Activated gamma-delta T cell (primary cell): ENCODE data around the gene SINHCAF.
"Not testable (repeated sequence)": the region's sequence is repeated elsewhere in the genome, so short reads cannot be mapped to it uniquely, and the experiment has no call there.

Experiments used
- DNase-seq: peaks from one replicate; lab custom pipeline; 2025; lab: John Stamatoyannopoulos, UW

Gene SINHCAF

DNA sequence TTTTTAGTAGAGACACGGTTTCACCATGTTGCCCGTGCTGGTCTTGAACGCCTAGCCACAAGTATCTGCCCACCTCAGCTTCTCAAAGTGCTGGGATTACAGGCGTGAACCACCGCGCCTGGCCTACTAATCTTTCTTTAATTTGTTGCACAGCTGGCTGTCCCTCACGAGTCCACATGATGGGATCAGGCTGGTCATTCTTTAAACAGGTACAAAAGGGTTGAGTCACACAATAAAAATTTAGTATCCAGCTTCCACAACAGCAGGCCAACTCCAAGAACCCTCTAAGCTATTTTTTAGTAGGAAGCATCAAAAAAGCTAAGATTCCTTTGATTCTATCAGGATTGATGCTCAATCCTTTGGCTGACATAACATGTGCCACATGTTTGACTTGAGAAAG is 17.8 kb downstream of the SINHCAF start:
- DNase-seq: no peak

DNA sequence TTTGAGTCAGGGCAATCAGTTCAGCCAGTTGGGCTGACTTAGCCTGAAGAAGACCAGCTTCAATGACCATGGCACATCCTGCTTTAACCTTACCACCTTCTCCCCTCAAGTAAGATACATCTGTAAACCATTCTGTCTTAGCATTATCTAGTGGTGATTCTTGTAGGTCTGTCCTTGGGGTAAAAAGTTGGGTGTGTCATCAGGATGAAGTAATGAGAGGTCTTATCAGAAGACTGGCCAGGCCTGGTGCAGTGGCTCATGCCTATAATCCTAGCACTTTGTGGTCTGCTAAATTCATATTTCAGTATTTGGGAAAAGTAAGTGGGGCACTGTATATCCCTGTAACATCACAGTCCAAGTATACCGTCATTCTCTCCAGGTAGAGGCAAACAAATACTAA is 19.1 kb downstream of the SINHCAF start:
- DNase-seq: no peak

DNA sequence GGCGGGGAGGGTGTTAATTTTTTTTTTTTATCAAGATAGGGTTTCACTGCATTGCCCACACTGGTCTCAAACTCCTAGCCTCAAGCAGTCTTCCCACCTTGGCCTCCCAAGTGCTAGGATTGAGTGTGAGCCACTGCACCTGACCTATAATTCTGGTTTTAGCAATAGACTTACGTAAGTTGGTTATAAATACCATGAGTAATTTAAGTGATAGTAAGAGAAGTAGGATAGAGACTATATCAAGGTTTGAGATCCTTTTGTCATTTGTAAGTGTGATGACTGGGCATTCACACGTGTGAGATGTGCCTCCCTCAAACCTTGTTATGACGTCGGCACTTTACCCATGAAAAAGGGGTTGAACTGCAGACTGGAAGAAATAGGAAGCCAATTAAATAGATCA is 22.5 kb downstream of the SINHCAF start:
- DNase-seq: no peak

DNA sequence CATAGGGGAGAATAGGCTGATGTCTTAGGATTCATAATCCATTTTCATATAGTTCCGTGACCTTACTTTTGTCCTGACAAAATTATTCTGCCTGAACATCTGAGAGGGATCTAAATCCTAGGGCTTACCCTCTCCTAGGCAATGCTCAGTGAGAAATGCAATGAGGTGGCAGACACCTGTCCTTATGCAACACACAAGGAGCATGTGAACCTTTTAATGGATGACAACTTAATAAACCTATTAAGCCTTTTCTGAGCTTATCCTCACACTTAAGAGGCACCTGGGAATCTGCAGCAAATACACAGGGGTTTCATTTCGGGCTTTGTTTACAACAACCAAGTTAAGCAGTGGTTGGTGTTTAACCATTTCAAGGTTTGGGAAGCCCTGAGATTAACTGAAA is 24.6 kb downstream of the SINHCAF start:
- no peak for DNase-seq

DNA sequence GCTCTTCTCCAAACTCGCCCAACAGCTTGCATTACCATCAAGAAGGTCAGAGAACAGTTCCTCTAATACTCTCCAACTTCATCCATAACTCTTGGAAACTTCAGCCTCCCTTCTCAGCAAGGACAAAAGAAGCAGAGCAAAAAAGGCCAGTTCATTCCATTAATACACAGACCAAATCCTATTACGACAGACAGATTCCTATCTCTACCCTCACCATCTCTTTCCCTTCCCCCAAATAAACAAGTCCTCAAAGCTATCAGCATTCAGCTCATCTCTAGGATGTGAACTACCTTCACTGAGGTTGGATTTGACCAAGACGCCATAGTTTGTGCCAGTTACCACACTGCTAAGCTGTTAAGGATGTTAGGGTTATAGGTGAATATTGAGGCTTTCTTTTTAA is 25.2 kb downstream of the SINHCAF start:
- DNase-seq: no peak

DNA sequence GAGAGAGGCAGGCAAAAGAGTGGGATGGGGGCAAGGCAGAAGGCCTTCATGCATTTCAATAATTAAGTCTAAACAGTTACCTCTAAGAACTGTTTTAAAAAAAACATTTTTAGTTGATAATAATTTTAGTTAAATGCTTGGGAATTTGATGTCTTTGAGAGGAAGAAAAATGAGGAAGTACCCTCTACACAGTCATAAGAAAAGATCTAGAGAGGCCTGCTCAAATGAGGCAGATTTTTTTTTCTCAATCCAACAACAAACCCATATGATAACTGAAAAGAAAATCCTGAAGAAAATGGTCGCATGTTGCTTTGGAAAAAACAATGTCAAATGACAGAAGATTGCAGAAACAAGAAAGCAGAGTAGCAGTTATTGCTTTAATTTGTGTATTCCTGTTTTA is 25.6 kb downstream of the SINHCAF start:
- no peak for DNase-seq

DNA sequence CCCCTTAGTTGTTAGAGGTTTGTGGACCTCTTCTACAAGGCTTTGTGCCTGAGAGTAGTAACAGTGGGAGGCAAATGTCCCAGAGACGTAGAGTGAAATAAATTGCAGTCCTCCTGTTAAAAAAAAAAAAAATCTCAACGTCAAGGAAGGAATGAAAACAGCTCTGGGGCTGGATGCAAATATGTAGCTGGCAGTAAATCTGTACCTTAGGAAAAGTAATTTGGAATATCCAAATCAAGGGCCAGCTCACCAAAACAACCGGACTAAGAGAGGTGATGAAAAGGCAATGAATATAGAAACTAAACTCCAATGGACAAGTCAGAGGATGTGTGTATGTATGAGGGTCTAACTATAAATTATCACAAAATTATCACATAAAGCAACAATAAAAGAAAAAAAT is 27.0 kb downstream of the SINHCAF start:
- DNase-seq: no peak

DNA sequence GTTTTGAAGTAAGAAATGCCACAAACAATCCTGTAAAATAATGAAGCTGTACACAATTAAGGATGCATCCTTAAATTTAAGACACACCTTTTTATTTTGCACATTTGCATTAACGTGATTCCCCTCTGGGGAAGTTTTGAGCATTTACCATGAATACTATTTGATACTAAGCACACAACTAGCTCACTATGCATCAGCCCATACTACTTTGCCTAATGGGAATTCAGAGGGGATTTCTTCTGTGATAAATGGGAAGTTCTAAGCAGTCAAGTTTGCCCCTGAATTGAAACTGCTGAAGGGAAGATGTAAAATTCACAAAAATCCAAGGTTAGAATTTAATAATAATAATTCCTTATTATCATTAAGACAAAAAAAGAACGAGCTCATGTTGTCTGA is 27.4 kb downstream of the SINHCAF start:
- no peak for DNase-seq

DNA sequence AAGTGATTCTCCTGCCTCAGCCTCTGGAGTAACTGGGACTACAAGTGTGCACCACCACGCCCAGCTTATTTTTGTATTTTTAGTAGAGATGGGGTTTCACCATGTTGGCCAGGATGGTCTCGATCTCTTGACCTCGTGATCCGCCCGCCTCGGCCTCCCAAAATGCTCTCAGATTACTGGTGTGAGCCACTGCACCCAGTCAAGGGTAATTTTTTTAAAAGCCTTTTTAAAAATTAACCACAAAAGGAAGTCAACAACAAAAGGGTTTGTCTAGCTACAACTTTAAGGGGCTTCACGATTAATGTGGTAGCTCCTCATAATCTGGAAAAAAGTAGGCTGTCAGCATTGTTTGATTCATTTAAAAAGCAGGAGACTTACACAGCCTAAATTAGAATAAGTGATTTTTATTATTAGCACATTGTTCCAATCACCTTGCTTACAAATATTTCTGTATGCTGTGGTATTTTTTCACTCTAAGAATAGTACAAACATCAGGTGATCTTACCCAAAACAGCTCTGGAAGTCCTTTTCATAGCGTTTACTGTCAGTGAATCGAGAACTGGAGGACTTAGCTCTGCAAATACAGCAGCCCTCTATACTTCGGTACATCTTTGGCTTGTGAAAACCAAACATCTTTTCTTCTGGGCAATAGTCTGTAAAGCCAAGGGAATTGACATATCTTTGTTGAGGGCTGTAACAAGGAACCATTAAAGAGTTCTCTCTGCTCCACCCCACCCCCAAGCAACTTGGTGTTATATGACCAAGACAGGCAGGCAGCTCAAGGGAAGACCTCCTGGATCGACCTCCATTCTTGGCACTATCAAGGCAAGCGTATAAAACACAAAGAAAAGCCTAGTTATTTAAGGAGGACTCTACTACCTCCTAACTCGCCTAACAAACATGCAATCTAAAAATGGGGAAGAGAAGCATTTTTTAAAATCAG is 28.1 kb downstream of the SINHCAF start:
- DNase-seq: no peak

DNA sequence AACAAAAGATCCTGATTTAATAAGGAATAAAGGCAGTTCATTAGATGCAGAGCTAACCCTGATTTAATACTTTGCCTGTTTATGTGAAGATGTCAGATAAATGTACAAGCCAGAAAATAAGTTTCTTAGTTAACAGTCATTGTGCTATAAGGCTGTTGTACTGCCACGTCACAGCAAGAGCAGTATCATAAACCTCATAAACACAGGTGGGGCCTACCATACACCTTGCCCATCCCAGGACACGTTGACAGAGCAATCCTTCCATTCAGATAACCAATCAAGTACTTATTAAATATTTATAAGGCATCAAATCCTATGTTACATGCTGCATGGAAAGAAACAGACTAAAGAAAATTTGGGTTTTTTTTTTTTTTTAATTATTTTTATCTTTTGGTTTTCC is 36.5 kb downstream of the SINHCAF start:
- DNase-seq: no peak

DNA sequence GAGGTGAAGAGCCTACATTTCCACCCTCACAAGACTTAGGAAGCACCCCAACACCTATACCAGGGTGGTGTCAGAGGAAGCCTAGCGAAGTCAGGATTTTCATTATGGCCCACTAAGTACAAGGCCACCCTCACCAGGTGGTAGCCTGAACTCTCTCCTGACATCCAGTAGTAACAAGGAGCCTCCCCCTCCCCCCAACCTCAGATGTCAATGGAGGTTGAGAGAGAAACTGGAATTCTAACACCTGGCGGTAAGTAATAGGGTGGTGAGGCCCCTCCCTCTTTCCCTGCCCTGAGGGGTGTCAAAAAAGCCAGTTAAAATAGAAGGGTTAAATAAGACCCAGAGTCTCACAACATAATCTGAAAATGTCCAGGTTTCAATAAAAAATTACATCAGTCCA is 37.6 kb downstream of the SINHCAF start:
- no peak for DNase-seq

DNA sequence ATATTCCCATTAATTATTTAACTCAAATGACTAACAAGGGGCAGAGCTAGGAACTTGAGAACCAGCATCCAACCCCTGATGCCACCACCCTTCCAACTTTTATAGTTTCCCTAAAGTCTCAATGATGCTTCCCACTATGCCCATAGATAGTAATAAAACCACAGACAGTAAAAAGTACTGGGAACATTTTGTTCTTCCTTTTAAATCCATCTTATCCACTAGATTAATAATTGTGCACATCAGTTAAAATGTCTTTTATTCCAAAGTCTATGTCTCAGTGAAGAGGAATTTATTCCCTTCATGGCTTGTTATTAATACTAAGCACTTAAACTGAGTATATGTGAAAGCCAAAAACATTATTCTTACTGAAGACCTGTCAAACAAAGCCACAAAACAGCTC is 45.8 kb downstream of the SINHCAF start:
- no peak for DNase-seq

DNA sequence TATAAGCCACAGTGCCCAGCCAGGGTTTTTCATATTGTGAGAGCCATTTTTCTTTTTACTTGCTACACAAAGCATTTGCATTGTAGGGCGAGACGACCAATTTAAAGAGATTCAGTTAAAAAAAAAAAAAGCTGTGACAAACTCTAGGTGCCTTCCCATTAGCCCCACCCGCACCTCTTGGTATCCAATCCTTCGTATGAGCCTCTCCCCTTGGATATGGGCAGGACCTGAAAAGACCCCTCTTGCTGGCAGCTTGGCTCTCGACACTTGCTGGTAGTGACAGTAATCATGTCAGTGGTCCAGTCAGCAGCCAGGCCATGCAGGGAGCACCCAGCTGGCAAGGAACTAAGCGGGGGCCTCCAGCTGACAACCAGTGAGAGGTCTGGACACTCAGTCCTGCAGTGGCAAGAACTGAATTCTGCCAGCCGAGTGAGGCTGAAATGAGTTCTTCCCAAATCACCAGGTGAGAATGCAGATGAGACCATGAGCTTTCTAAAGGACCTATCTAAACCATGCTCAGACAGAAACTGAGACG is 46.5 kb downstream of the SINHCAF start:
- no peak for DNase-seq

DNA sequence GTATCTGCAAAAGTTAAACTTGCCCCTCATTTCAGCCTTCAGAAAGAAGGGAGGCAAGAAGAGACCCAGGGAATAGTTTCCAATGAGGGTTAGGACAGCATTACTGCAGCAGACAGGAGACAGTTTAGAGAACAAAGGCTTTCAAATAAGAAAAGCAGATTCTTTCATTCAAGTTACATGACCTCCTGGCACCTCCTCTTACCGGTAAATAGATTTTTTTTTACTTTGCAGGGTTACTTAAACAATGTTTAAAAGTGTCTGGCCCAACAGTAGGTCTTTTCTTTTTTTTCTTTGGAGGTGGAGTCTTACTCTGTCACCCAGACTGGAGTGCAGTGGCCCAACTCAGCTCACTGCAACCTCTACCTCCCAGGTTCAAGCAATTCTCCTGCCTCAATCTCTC is 47.1 kb downstream of the SINHCAF start:
- DNase-seq: no peak

DNA sequence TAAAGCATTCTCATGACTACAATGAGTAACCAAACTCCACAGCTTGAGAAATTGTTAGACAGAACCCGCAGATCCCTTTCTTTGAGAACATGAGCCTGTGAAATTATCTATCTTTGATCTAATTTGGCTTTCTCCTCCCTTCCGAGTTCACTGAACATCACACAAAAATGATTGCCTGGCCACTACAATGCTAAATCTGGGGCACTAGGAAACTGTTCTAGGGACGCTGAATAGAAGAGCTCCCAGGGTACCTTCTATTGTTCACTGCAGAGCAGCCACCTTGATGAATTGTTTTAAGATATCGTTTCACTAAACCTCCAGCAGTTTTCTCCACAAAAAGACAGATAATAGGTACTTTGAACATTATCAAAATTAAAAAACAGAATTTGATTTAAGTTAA is 47.5 kb downstream of the SINHCAF start:
- DNase-seq: no peak

DNA sequence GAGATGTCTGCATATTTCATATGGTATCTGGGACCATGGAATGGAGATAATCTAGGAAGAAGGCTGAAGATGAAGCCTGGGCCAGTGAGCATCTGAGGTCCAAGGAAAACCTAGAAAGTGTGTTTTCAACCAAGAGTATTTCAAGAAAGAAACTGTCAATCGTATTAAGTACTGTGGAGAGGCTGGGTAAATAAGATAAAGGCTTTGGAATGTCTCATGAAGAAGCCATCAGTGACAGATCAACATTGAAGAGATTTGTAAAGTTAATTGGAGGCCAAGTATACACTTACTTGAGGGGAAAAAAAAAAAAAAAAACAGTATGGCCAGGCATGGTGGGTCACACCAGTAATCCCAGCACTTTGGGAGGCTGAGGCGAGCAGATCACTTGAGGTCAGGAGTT is 48.9 kb downstream of the SINHCAF start:
- no peak for DNase-seq

DNA sequence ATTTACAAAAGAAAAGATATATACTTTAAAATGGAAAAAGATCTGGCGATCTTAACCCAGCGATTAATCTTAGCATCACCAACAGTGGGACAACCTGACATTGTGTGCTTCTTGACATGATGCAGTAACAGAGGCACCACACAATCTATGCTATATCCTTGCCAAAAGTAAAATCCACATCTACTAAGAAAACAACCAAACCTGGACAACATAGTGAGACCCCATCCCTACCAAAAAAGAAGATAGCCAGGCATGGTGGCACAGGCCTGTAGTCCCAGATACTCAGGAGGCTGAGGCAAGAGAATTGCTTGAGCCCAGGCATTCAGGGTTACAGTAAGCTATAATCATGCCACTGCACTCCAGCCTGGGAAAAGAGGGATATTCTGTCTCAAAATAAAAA is 50.5 kb downstream of the SINHCAF start:
- no peak for DNase-seq

DNA sequence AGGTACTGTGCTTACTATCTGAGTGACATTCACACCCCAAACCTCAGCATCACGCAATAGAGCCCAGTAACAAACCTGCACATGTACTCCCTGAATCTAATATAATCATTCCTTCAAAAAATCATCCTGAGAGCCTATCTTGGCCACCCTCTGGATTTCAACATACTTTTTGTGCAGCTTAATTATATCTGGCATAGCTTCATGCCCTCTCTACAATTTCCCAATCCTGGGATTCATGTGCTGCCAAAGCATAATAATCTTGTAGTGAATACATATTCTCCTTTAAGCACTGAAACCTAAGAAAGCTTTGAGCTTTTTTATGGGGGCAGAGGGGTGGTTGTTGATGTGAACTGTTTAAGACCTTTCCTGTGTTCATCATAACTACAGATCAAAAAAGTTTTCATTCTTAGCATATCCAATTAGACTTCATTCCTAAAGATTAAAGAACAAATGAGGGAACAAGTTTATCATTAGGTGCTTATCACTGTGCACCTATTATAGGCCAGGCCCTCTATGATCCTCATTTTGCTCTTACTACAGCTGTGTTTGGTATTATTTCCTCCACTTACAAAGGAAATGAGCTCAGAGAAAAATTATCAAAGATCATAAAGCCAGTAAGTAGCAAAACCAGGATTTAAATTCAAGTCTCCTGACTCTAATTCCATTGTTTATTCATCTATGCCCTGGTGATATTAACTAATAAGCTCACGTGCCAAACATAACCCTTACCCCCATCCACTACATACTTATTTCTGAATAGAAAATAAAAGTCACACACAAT is 51.2 kb downstream of the SINHCAF start:
- DNase-seq: no peak

DNA sequence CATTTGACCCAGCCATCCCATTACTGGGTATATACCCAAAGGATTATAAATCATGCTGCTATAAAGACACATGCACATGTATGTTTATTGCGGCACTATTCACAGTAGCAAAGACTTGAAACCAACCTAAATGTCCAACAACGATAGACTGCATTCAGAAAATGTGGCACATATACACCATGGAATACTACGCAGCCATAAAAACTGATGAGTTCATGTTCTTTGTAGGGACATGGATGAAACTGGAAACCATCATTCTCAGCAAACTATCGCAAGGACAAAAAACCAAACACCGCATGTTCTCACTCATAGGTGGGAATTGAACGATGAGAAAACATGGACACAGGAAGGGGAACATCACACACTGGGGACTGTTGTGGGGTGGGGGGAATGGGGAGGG is 52.2 kb downstream of the SINHCAF start:
- DNase-seq: not testable (repeated sequence)

DNA sequence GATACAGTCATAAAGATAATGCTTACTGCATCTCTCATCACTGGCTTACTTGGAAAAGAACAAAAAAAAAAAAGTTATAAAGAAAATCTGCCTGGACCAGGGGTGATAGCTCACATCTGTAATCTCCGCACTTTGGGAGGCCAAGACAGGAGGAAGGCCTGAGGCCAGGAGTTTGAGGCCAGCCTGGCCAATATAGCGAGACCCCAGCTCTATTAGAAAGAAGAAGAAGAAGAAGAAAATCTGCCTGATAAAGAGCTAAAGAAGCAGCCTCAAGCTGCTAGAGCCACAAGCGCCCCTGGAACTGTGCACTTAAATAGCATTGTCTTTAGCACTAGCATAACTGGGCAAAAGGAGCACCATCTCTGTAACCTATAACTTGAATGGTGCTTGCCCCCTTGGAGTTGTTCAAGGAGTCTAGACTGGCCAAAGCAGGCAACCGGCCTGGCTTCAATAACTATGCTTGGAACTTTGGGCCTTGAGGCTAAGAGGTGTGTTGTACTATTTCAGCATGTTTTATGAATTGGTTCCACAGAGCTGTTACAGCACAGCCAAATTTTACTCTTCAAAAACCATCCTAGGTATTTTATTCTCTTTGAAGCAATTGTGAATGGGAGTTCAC is 53.2 kb downstream of the SINHCAF start:
- no peak for DNase-seq

DNA sequence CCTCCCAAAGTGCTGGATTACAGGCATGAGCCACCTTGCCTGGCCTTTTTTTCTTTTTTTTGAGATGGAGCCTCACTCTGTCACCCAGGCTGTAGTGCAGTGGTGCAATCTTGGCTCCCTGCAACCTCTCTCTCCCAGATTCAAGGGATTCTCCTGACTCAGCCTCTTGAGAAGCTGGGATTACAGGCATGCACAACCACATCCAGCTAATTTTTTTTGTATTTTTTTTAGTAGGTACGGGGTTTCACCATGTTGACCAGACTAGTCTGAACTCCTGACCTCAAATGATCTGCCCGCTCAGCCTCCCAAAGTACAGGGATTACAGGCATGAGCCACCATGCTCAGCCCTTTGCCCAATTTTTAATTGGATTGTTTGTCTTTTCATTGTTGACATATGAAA is 58.0 kb downstream of the SINHCAF start:
- DNase-seq: no peak

DNA sequence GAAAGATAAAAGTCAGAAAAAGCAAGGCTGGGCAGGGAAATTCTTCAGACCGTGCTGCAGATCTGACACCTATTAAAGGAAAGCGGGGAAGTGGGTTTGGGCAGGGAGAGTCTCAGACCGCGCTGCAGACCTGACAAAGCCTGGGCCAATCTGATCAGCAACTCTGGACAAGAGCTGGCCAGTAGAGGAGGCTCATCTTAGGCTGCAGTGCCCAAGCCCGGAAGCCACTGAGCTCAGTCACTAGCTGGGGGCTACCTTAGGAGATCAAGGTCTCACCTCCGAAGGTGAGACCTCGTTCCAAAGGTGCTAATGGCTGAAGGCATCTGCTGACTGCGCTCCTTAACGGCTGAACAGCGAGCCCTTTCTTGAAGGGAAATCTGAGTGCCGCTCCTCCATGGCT is 60.2 kb downstream of the SINHCAF start:
- no peak for DNase-seq

DNA sequence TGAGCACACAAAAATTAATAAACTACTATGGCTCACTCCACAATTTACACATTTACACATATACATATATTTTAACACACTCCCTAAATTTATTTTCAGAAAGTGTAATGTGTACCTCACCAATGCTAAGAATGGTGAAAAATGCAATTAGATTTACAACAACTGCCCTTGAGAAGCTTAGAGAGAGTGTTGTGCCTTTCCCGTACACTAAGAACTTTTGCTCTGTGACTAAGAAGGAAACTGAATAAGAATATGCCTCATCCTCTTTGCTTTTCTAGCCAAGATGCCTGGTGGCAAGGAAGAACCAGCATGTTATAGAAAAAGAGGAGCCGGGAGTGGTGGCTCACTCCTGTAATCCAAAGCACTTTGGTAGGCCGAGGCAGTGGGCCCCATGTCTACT is 62.3 kb downstream of the SINHCAF start:
- DNase-seq: no peak
